HG03139 (cell line): ENCODE results near the gene TMEM156.

Experiments used
- ATAC-seq: cut with Tn5 transposase; IDR thresholded peaks from one replicate; pipeline ENCODE4 v1.9.1; 2021; ENCODE audit not compliant: unreplicated experiment

The TMEM156 gene

GRCh38 chr4:38928568-38928967 lies 103.6 kb downstream of the TMEM156 start:
- no peak for ATAC-seq

- no peak for ATAC-seq
These were observed 105.3 kb downstream of the TMEM156 start for GRCh38 chr4:38926896-38927295.

GRCh38 chr4:38925492-38926413 lies 106.5 kb downstream of the TMEM156 start:
- no peak for ATAC-seq

GRCh38 chr4:38924353-38924752 lies 107.9 kb downstream of the TMEM156 start:
- no peak for ATAC-seq

- ATAC-seq: no peak
These were observed 108.5 kb downstream of the TMEM156 start for GRCh38 chr4:38923746-38924145.

GRCh38 chr4:38921151-38921550 lies 111.1 kb downstream of the TMEM156 start:
- ATAC-seq: no peak

- no peak for ATAC-seq
These were observed 111.5 kb downstream of the TMEM156 start for GRCh38 chr4:38920677-38921076.

- no peak for ATAC-seq
These were observed 112.0 kb downstream of the TMEM156 start for GRCh38 chr4:38920186-38920585.

- no peak for ATAC-seq
These were observed 112.7 kb downstream of the TMEM156 start for GRCh38 chr4:38919494-38919893.

GRCh38 chr4:38917481-38918025 lies 114.7 kb downstream of the TMEM156 start:
- no peak for ATAC-seq
